GM12878 (cell line): ENCODE data around the gene LHX5. TPM values are rescaled to one million over a fixed set of nuclear protein-coding genes. Genes with fewer than 3 reads are reported as not detected.

ENCODE experiments used
- ATAC-seq: fragments of 200-7000 bp; cut with Tn5 transposase; 3 replicates; pipeline ENCODE4 v1.9.1; 2020; ENCODE audit warnings: mild to moderate bottlenecking, moderate library complexity
- BruUV-seq: library from RNA; stranded (reverse); fragments of 400-500 nt; replicated peaks from 2 replicates; lab custom pipeline; 2021; lab: Mats Ljungman, UMichigan
- CTCF ChIA-PET: fragments of 300-600 bp; sonication (Branson Sonifier 250); formaldehyde crosslinking; extraction: SDS; loops from one replicate; lab custom pipeline; 2021; ENCODE audit warnings: inconsistent platforms; lab: Yijun Ruan, JAX
- POLR2A ChIA-PET: fragments of 350-600 bp; formaldehyde crosslinking; extraction: SDS; loops from one replicate; lab custom pipeline; 2021; ENCODE audit warnings: inconsistent platforms; lab: Charles Lee
- RAD21 ChIA-PET: fragments of 300-600 bp; sonication (Branson Sonifier 250); formaldehyde crosslinking; loops from one replicate; lab custom pipeline; 2023; ENCODE audit warnings: antibody characterized with exemption; ENCODE audit not compliant: unreplicated experiment; lab: Charles Lee
- SMC1A ChIA-PET: fragments of 300-600 bp; sonication (Branson Sonifier 250); formaldehyde crosslinking; loops from one replicate; lab custom pipeline; 2023; ENCODE audit not compliant: unreplicated experiment, uncharacterized antibody; lab: Charles Lee
- DNase-seq: peaks from one replicate; pipeline ENCODE4 v3.0.0-alpha.2; 2011; ENCODE audit warnings: low read depth, low spot score
- FAIRE-seq: peaks from 3 replicates; lab custom pipeline; 2011; peaks lifted over from hg19 to GRCh38; lab: Jason Lieb, UNC
- H2AFZ ChIP-seq: 2 replicates; pipeline ENCODE4 v1.6.0; 2011; ENCODE audit warnings: low read depth, low read length, control low read depth; ENCODE audit not compliant: control insufficient read depth
- H3K27ac ChIP-seq: 2 replicates; pipeline ENCODE4 v1.5.1; 2011; ENCODE audit warnings: control low read depth; ENCODE audit not compliant: control insufficient read depth, insufficient read depth
- H3K27me3 ChIP-seq, 2 experiments: replicated peaks in 1 of 2; 2 replicates each; pipeline versions ENCODE4 v1.6.0 to v1.6.1; 2011; ENCODE audit warnings: low read length in 1 of 2; ENCODE audit not compliant: control insufficient read depth in 2 of 2, insufficient read depth in 2 of 2
- H3K36me3 ChIP-seq, 2 experiments: 2 replicates each; pipeline ENCODE4 v1.5.1; 2011; ENCODE audit warnings: low read length in 1 of 2; ENCODE audit not compliant: control insufficient read depth in 2 of 2, insufficient read depth in 2 of 2
- H3K4me1 ChIP-seq: 2 replicates; pipeline ENCODE4 v1.6.1; 2011; ENCODE audit warnings: mild to moderate bottlenecking, low read length, moderate library complexity, mixed read lengths; ENCODE audit not compliant: control insufficient read depth, insufficient read depth
- H3K4me2 ChIP-seq: 2 replicates; pipeline ENCODE4 v1.6.0; 2011; ENCODE audit warnings: control low read depth; ENCODE audit not compliant: control insufficient read depth, insufficient read depth
- H3K4me3 ChIP-seq: fragments of 200-600 bp; sonication (generic); 2 replicates; pipeline ENCODE4 v1.5.1; 2016
- H3K79me2 ChIP-seq: 2 replicates; pipeline ENCODE4 v1.6.0; 2011; ENCODE audit warnings: low read length; ENCODE audit not compliant: control insufficient read depth, insufficient read depth
- H3K9ac ChIP-seq: 2 replicates; pipeline ENCODE4 v1.8.0; 2011; ENCODE audit warnings: low read length, control low read depth, mixed read lengths; ENCODE audit not compliant: control insufficient read depth, insufficient read depth
- H3K9me3 ChIP-seq: replicated peaks from 3 replicates; pipeline ENCODE4 v1.5.1; 2011; ENCODE audit warnings: mild to moderate bottlenecking, low read length; ENCODE audit not compliant: control insufficient read depth, insufficient read depth
- H4K20me1 ChIP-seq: 2 replicates; pipeline ENCODE4 v1.6.0; 2011; ENCODE audit not compliant: control insufficient read depth, insufficient read depth
- CHD2 ChIP-seq: IDR thresholded peaks from 2 replicates; pipeline ENCODE4 v1.6.1; 2011; ENCODE audit warnings: low read depth, low read length, improper control_type of control experiment, borderline replicate concordance
- E4F1 ChIP-seq: fragments of 450-650 bp; IDR thresholded peaks from 2 replicates; pipeline ENCODE4 v1.6.1; 2018; ENCODE audit warnings: borderline replicate concordance, mild to moderate bottlenecking; ENCODE audit not compliant: partially characterized antibody
- ESRRA ChIP-seq: IDR thresholded peaks from 2 replicates; pipeline ENCODE4 v1.6.1; 2012; ENCODE audit warnings: mild to moderate bottlenecking, low read length, improper control_type of control experiment
- IKZF1 ChIP-seq: fragments of 450-650 bp; conservative IDR thresholded peaks from 2 replicates; pipeline ENCODE4 v1.6.1; 2017; ENCODE audit warnings: antibody characterized with exemption, mild to moderate bottlenecking
- NKRF ChIP-seq: fragments of 450-650 bp; conservative IDR thresholded peaks from 2 replicates; pipeline ENCODE4 v1.6.1; 2017; ENCODE audit warnings: mild to moderate bottlenecking, moderate library complexity
- ZBTB4 ChIP-seq: fragments of 450-650 bp; formaldehyde crosslinking; IDR thresholded peaks from 2 replicates; pipeline ENCODE4 v1.4.0; 2022; ENCODE audit warnings: mild to moderate bottlenecking, moderate library complexity
- ZBTB40 ChIP-seq: fragments of 450-650 bp; IDR thresholded peaks from 2 replicates; pipeline ENCODE4 v1.6.1; 2016; ENCODE audit warnings: mild to moderate bottlenecking, moderate library complexity, borderline replicate concordance
- ZNF207 ChIP-seq: fragments of 450-650 bp; IDR thresholded peaks from 2 replicates; pipeline ENCODE4 v1.6.1; 2014; ENCODE audit warnings: antibody characterized with exemption, mild to moderate bottlenecking, borderline replicate concordance
- WGBS: methylation state at CpG from one replicate; pipeline ENCODE4 v1.1.6; 2016; ENCODE audit warnings: low lambda C conversion rate; ENCODE audit not compliant: insufficient replicate concordance, insufficient coverage; ENCODE audit errors: missing lambda C conversion rate; 5-methylcytosine and 5-hydroxymethylcytosine counted together
- in situ Hi-C: fragments of 300-500 bp; cut with MboI; formaldehyde crosslinking; loops from 9 replicates; pipeline ENCODE4 v1.14.3; 2018; ENCODE audit warnings: mixed read lengths
- intact Hi-C: fragments of 100-400 bp; cut with micrococcal nuclease; formaldehyde crosslinking; loops from one replicate; pipeline ENCODE4 v1.14.2; 2022; ENCODE audit not compliant: unreplicated experiment
- polyA plus RNA-seq, 11 experiments: library from polyadenylated mRNA; depleted of rRNA in 4 of 11; unstranded in 6 of 11; stranded (reverse) in 5 of 11; fragments of >200 nt; fragmentation: Nextera tagmentation in 4 of 11; fragmentation: Illumina TruSeq in 1 of 11; extraction: Ambion mirVana in 4 of 11; extraction: Trizol in 1 of 11; gene quantifications; 1 replicate in 1 of 11; 2 replicates in 10 of 11; pipeline versions ENCODE4 v1.2.1 to v1.2.3, GENCODE V29; 2011 to 2016; ENCODE audit warnings: inconsistent platforms in 2 of 11, missing spikeins in 2 of 11, low read depth in 1 of 11
- total RNA-seq, 4 experiments: library from RNA; depleted of rRNA in 3 of 4; stranded (reverse); fragments of >200 nt in 3 of 4; fragmentation: Illumina TruSeq in 1 of 4; extraction: Trizol in 1 of 4; gene quantifications; 2 replicates each; pipeline versions ENCODE4 v1.2.1 to v1.2.3, GENCODE V29; 2013 to 2021
- TF ChIP-seq, protein P1 (sequence below): IDR thresholded peaks from 2 replicates; pipeline ENCODE4 v1.6.1; 2011; ENCODE audit warnings: borderline replicate concordance, low read depth, mild to moderate bottlenecking, moderate library complexity, mixed read lengths, low read length; ENCODE audit not compliant: insufficient read depth; ENCODE audit errors: extremely low read length

LHX5 gene
- total and polyA plus RNA-seq, 10 of the 15 experiments (the other 5 are each of a cell fraction or from before 2014, with no cell fraction given): 0.03 TPM; not detected in 9

DNA sequence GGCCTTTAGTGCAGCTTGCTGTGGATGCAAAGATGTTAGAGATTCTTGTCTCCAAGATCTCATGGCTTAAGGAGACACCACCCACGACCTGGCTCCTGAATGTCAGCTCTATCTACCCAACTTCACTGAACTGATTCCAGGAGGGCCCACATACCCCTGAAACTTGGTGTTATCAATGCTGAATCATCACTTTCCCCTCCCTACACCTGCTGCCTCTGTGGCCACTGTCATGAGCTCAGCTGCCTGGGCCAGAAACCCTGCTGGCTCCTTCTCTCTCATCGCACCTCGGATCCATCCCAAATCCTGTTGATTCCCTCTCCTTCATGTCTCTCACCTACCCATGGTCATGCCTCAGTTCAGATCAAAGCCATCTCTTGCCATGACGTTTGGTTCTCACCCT lies 15.1 kb upstream of the LHX5 start (continued):
- TF ChIP-seq ZBTB4 (CRISPR knock-in tag) (no peak), E4F1 (no peak), CHD2 (no peak), IKZF1 (no peak)

- Histone ChIP-seq H3K9me3 (no peaks in the 10 kb centered on the region), H3K27me3 (peaks cover 3 to 7% of the 10 kb centered on the region in 2 experiments; a peak in 3 of 4 replicates), H3K27ac (no peak overlapping the region), H2AFZ (no peak overlapping the region), H4K20me1 (no peaks in the 10 kb centered on the region), H3K9ac (no peak overlapping the region), H3K79me2 (no peaks in the 10 kb centered on the region), H3K4me1 (no peaks in the 10 kb centered on the region), H3K36me3 (no peaks in the 10 kb centered on the region), H3K4me3 (no peak overlapping the region), H3K4me2 (no peak overlapping the region)
- intact Hi-C loops (no loop called here), in situ Hi-C loops (no loop called here)
- CTCF ChIA-PET: no interaction called here
- SMC1A ChIA-PET: no interaction called here
- FAIRE-seq: no peak
- BruUV-seq: no TSS peak
- ATAC-seq: no peak
- 0% methylated on average over 2 of the region's 2 CpGs for WGBS
- POLR2A ChIA-PET: no interaction called here
- RAD21 ChIA-PET: no interaction called here
- no peak for DNase-seq
- TF ChIP-seq ZBTB40 (no peak), NKRF (no peak), ESRRA (no peak), ZNF207 (no peak)
- TF ChIP-seq, protein P1, sequence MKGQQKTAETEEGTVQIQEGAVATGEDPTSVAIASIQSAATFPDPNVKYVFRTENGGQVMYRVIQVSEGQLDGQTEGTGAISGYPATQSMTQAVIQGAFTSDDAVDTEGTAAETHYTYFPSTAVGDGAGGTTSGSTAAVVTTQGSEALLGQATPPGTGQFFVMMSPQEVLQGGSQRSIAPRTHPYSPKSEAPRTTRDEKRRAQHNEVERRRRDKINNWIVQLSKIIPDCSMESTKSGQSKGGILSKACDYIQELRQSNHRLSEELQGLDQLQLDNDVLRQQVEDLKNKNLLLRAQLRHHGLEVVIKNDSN: no peak
Measured at GRCh38 chr12:113485330-113485729, 13.7 kb upstream of the LHX5 start.
